Natural killer cell treated with Interleukin-12 subunit alpha and Interleukin-12 subunit beta and Interleukin-15 and Interleukin-18, amount 100 ng/mL, for 72 hours (primary cell): ENCODE data around the gene DDIT3. TPM values are rescaled to one million over a fixed set of nuclear protein-coding genes. Genes with fewer than 3 reads are reported as not detected.

ENCODE experiments used
- ATAC-seq, 2 donors: fragments of 150-1000 bp; cut with Tn5 transposase in 1 of 2; sonication (Bioruptor Pico), chemical (Tn5 transposase) in 1 of 2; 2 replicates each; pipeline ENCODE4 v1.10.0; 2021
- DNase-seq: peaks from one replicate; pipeline ENCODE4 v3.0.0; 2022; ENCODE audit warnings: low spot score
- H3K27ac Mint-ChIP-seq, 2 donors: 1 replicate in 1 of 2; 2 replicates in 1 of 2; pipeline ENCODE4 v1.8.0; 2022; ENCODE audit warnings: mixed read lengths in 2 of 2, mild to moderate bottlenecking in 1 of 2, moderate library complexity in 1 of 2
- H3K27me3 Mint-ChIP-seq, 2 donors: 1 replicate in 1 of 2; 2 replicates in 1 of 2; pipeline ENCODE4 v1.8.0; 2022; ENCODE audit warnings: mixed read lengths in 2 of 2
- H3K36me3 Mint-ChIP-seq: one replicate; pipeline ENCODE4 v1.8.0; 2022; ENCODE audit warnings: mixed read lengths
- H3K4me1 Mint-ChIP-seq, 2 donors: 1 replicate in 1 of 2; 2 replicates in 1 of 2; pipeline ENCODE4 v1.8.0; 2022; ENCODE audit warnings: low read depth in 2 of 2, mixed read lengths in 2 of 2, mild to moderate bottlenecking in 1 of 2
- H3K4me3 Mint-ChIP-seq: one replicate; pipeline ENCODE4 v1.8.0; 2022; ENCODE audit warnings: mixed read lengths
- H3K9me3 Mint-ChIP-seq: 2 replicates; pipeline ENCODE4 v1.8.0; 2022; ENCODE audit warnings: mixed read lengths
- total RNA-seq, 2 donors: library from RNA; stranded (reverse); gene quantifications; one replicate each; pipeline ENCODE4 v1.2.3, GENCODE V29; 2022

The DDIT3 gene
- total RNA-seq, 2 donors from 2014 or later = 22.2 to 39.8 TPM

GRCh38 chr12:57474862-57475261, 45.5 kb downstream of the DDIT3 start:
- Mint-ChIP-seq H3K27me3 (no peaks in the 10 kb centered on the region), H3K36me3 (peaks cover 15% of the 10 kb centered on the region), H3K4me3 (peak overlapping the region; percentile 75), H3K27ac (peak overlapping the region; percentile 77 to 87), H3K4me1 (peaks cover 69 to 74% of the 10 kb centered on the region in 2 donors), H3K9me3 (no peaks in the 10 kb centered on the region)
- no peak for DNase-seq
- no peak for ATAC-seq

- H3K27me3 Mint-ChIP-seq = no peaks in the 10 kb centered on the region
- peak overlapping the region; percentile 77 to 87 for H3K27ac Mint-ChIP-seq
- H3K4me3 Mint-ChIP-seq = peak overlapping the region; percentile 75
- H3K9me3 Mint-ChIP-seq = no peaks in the 10 kb centered on the region
- peaks cover 15% of the 10 kb centered on the region for H3K36me3 Mint-ChIP-seq
- H3K4me1 Mint-ChIP-seq = peaks cover 67 to 70% of the 10 kb centered on the region in 2 donors
- ATAC-seq (no peak), DNase-seq (no peak)
Measured at GRCh38 chr12:57474430-57474829, 45.9 kb downstream of the DDIT3 start.

- peaks cover 15% of the 10 kb centered on the region for H3K36me3 Mint-ChIP-seq
- H3K9me3 Mint-ChIP-seq = no peaks in the 10 kb centered on the region
- peak; percentile 6 for DNase-seq
- H3K4me1 Mint-ChIP-seq = peaks cover 66 to 70% of the 10 kb centered on the region in 2 donors
- no peak for ATAC-seq
- no peaks in the 10 kb centered on the region for H3K27me3 Mint-ChIP-seq
- H3K27ac Mint-ChIP-seq = peak overlapping the region; percentile 77 to 87
- peak overlapping the region; percentile 75 for H3K4me3 Mint-ChIP-seq
Measured at GRCh38 chr12:57473886-57474285, 46.4 kb downstream of the DDIT3 start.

GRCh38 chr12:57473392-57473791, 46.9 kb downstream of the DDIT3 start:
- peaks cover 62 to 67% of the 10 kb centered on the region in 2 donors for H3K4me1 Mint-ChIP-seq
- ATAC-seq (no peak), DNase-seq (no peak)
- H3K27ac Mint-ChIP-seq = peak overlapping the region; percentile 77 to 87
- H3K36me3 Mint-ChIP-seq = peaks cover 15% of the 10 kb centered on the region
- peak overlapping the region; percentile 75 for H3K4me3 Mint-ChIP-seq
- no peaks in the 10 kb centered on the region for H3K27me3 Mint-ChIP-seq
- H3K9me3 Mint-ChIP-seq = no peaks in the 10 kb centered on the region

- peak overlapping the region; percentile 23 to 81 for H3K27ac Mint-ChIP-seq
- ATAC-seq (no peak), DNase-seq (no peak)
- H3K4me3 Mint-ChIP-seq = no peak overlapping the region
- no peaks in the 10 kb centered on the region for H3K27me3 Mint-ChIP-seq
- no peaks in the 10 kb centered on the region for H3K9me3 Mint-ChIP-seq
- peaks cover 60 to 61% of the 10 kb centered on the region in 2 donors for H3K4me1 Mint-ChIP-seq
- H3K36me3 Mint-ChIP-seq = peaks cover 15% of the 10 kb centered on the region
Measured at GRCh38 chr12:57472391-57472790, 47.9 kb downstream of the DDIT3 start.

GRCh38 chr12:57471661-57472060, 48.7 kb downstream of the DDIT3 start:
- Mint-ChIP-seq H3K9me3 (no peaks in the 10 kb centered on the region), H3K4me3 (no peak overlapping the region), H3K27ac (peak overlapping the region; percentile 23 to 57), H3K36me3 (peaks cover 15% of the 10 kb centered on the region), H3K27me3 (no peaks in the 10 kb centered on the region), H3K4me1 (peaks cover 53 to 57% of the 10 kb centered on the region in 2 donors)
- ATAC-seq (no peak), DNase-seq (peak; percentile 44)

- H3K4me3 Mint-ChIP-seq = no peak overlapping the region
- H3K36me3 Mint-ChIP-seq = peaks cover 15% of the 10 kb centered on the region
- H3K4me1 Mint-ChIP-seq = peaks cover 48 to 51% of the 10 kb centered on the region in 2 donors
- H3K27ac Mint-ChIP-seq = peak overlapping the region in 1 of 2 donors; percentile 57
- H3K9me3 Mint-ChIP-seq = no peaks in the 10 kb centered on the region
- ATAC-seq (no peak), DNase-seq (peak; percentile 39)
- no peaks in the 10 kb centered on the region for H3K27me3 Mint-ChIP-seq
Measured at GRCh38 chr12:57470970-57471656, 49.2 kb downstream of the DDIT3 start.

GRCh38 chr12:57470286-57470969, 49.9 kb downstream of the DDIT3 start:
- Mint-ChIP-seq H3K27ac (peak overlapping the region in 1 of 2 donors; percentile 57), H3K36me3 (peaks cover 15% of the 10 kb centered on the region), H3K4me1 (peaks cover 45 to 57% of the 10 kb centered on the region in 2 donors), H3K4me3 (no peak overlapping the region), H3K9me3 (no peaks in the 10 kb centered on the region), H3K27me3 (no peaks in the 10 kb centered on the region)
- peak; percentile 28 for DNase-seq
- no peak for ATAC-seq

GRCh38 chr12:57469296-57470164, 50.8 kb downstream of the DDIT3 start:
- no peaks in the 10 kb centered on the region for H3K9me3 Mint-ChIP-seq
- H3K4me3 Mint-ChIP-seq = no peak overlapping the region
- H3K27me3 Mint-ChIP-seq = no peaks in the 10 kb centered on the region
- H3K27ac Mint-ChIP-seq = peak overlapping the region in 1 of 2 donors; percentile 21
- DNase-seq (peak; percentile 54), ATAC-seq (peak; percentile 48 to 68)
- peaks cover 11% of the 10 kb centered on the region for H3K36me3 Mint-ChIP-seq
- peaks cover 45 to 59% of the 10 kb centered on the region in 2 donors for H3K4me1 Mint-ChIP-seq

GRCh38 chr12:57467915-57468314, 52.4 kb downstream of the DDIT3 start:
- ATAC-seq (no peak), DNase-seq (no peak)
- Mint-ChIP-seq H3K36me3 (no peaks in the 10 kb centered on the region), H3K4me3 (no peak overlapping the region), H3K9me3 (no peaks in the 10 kb centered on the region), H3K27me3 (no peaks in the 10 kb centered on the region), H3K27ac (peak overlapping the region in 1 of 2 donors; percentile 21), H3K4me1 (peaks cover 46 to 62% of the 10 kb centered on the region in 2 donors)

- Mint-ChIP-seq H3K36me3 (no peaks in the 10 kb centered on the region), H3K4me1 (peaks cover 47 to 63% of the 10 kb centered on the region in 2 donors), H3K27ac (peak overlapping the region in 1 of 2 donors; percentile 21), H3K9me3 (no peaks in the 10 kb centered on the region), H3K27me3 (no peaks in the 10 kb centered on the region), H3K4me3 (no peak overlapping the region)
- DNase-seq = no peak
- ATAC-seq = no peak
Measured at GRCh38 chr12:57467212-57467874, 53.0 kb downstream of the DDIT3 start.
